Right ventricle myocardium inferior (tissue), 1 donor: ENCODE data around the gene ADRA2B. TPM values are rescaled to one million over a fixed set of nuclear protein-coding genes. Genes with fewer than 3 reads are reported as not detected.
"Not testable (repeated sequence)": the region's sequence is repeated elsewhere in the genome, so short reads cannot be mapped to it uniquely, and the experiment has no call there.

ENCODE experiments used
- ATAC-seq: fragments of 200-7000 bp; cut with Tn5 transposase; one replicate; pipeline ENCODE4 v1.9.1; 2020; ENCODE audit warnings: mild to moderate bottlenecking, moderate library complexity
- DNase-seq: peaks from one replicate; pipeline ENCODE4 v3.0.0; 2021; ENCODE audit errors: missing footprints
- intact Hi-C: fragments of 100-400 bp; cut with DNase I; formaldehyde crosslinking; loops from one replicate; pipeline ENCODE4 v1.11.0; 2022
- total RNA-seq: library from RNA; stranded (reverse); fragmentation: NEBNext Ultra II Directional; extraction: Animal tissue kit (Norgen Biotek cat#: 25700); gene quantifications from one replicate; pipeline ENCODE4 v1.2.1, GENCODE V29; 2021
- donor health status: DM: no; HTN: yes; CAD: no; lungs with severe emphysema.

ADRA2B gene
- total RNA-seq, 1 donor from 2014 or later: 6.9 TPM

- peak; percentile 63 for DNase-seq
- ATAC-seq, intact Hi-C loops: not testable (repeated sequence)
Measured at GRCh38 chr2:96065954-96066353, 50.4 kb downstream of the ADRA2B start.

- ATAC-seq (no peak), DNase-seq (peak; percentile 57)
- intact Hi-C loops: no loop called here
Measured at GRCh38 chr2:96065381-96065930, 50.9 kb downstream of the ADRA2B start.

- intact Hi-C loops, DNase-seq, ATAC-seq: not testable (repeated sequence)
Measured at GRCh38 chr2:96064760-96065159, 51.6 kb downstream of the ADRA2B start.

GRCh38 chr2:96064047-96064675, 52.2 kb downstream of the ADRA2B start:
- ATAC-seq, intact Hi-C loops, DNase-seq: not testable (repeated sequence)

- DNase-seq (peak; percentile 67), ATAC-seq (peak; percentile 67)
- intact Hi-C loops: not testable (repeated sequence)
Measured at GRCh38 chr2:96063116-96063899, 53.1 kb downstream of the ADRA2B start.

Other genes starting within 250 kb of the ADRA2B start
- gene ANKRD36C, start 124.7 kb downstream of the ADRA2B start, total RNA-seq: 5.6 TPM
- 6.1 TPM for gene GPAT2, start 81.7 kb downstream of the ADRA2B start, total RNA-seq
- gene ASTL, start 21.9 kb upstream of the ADRA2B start, total RNA-seq: not detected
- 1.3 TPM for gene DUSP2, start 28.9 kb upstream of the ADRA2B start, total RNA-seq
- gene STARD7, start 92.3 kb upstream of the ADRA2B start, total RNA-seq: 194 TPM
- gene TMEM127, start 149.4 kb upstream of the ADRA2B start, total RNA-seq: 68.2 TPM
- gene CIAO1, start 149.7 kb upstream of the ADRA2B start, total RNA-seq: 59.9 TPM
- gene SNRNP200, start 189.0 kb upstream of the ADRA2B start, total RNA-seq: 50.9 TPM
- gene ITPRIPL1, start 208.7 kb upstream of the ADRA2B start, total RNA-seq: 1.4 TPM
- 1.1 TPM for gene NCAPH, start 219.2 kb upstream of the ADRA2B start, total RNA-seq